A549 treated with Mapracorat at 1 μM for 4 hours (cell line): ENCODE data around the gene SMIM1. TPM values are rescaled to one million over a fixed set of nuclear protein-coding genes. Genes with fewer than 3 reads are reported as not detected.

ENCODE experiments used
- total RNA-seq: library from RNA; stranded (reverse); fragments of 200-300 nt; extraction: Qiagen RNA extraction; gene quantifications from 5 replicates; pipeline ENCODE4 v1.2.3, GENCODE V29; 2022

SMIM1 gene, protein sequence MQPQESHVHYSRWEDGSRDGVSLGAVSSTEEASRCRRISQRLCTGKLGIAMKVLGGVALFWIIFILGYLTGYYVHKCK
- 0.52 to 2.6 TPM (median 1.4 TPM) in 5 replicates for total RNA-seq

DNA sequence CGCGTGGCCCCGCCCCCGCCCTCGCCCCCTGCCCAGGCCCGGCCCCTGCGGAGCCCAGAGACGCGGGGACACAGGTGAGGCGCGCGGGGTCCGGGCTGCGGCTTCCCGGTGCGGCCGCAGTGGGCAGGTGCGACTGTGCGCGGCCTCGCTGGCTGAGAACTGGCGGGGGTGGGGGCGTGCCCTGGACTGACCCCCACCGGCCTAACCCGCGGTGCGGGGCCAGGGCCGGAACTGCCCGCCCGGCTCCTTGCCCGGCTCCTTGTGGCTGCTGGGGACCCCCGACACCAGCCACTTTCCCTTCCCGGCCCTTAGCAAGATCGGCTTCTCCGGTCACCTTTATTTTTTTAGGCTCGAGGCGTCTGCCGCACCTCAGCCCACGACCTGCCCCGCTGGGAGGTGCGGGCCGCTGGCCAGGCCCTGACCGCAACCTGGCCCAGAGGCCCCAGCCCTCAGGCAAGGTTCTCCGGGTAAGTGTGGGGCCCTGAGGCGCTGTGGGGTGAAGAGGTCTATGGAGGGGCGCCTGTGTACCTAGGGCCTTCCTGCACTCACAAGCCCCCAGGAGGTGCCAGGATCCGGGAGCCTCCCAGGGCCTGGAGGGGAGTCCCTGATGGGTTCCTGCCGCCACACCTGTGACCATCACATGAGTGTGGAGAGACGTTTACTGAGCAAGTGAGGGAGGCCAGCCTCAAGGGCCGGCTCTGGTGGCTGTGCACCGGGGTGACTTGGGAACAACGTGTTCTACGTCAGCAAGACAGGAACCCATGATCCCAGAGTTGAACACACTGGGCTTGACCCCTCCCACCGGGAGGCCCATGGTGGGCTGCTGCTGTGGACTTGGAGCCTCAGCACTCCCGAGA lies at the start of gene SMIM1:
Gene SMIM1 (plus strand): TSS at position 35 of the 857 bp plus-strand sequence. CDS start 2,625 bp downstream, outside the sequence.

DNA sequence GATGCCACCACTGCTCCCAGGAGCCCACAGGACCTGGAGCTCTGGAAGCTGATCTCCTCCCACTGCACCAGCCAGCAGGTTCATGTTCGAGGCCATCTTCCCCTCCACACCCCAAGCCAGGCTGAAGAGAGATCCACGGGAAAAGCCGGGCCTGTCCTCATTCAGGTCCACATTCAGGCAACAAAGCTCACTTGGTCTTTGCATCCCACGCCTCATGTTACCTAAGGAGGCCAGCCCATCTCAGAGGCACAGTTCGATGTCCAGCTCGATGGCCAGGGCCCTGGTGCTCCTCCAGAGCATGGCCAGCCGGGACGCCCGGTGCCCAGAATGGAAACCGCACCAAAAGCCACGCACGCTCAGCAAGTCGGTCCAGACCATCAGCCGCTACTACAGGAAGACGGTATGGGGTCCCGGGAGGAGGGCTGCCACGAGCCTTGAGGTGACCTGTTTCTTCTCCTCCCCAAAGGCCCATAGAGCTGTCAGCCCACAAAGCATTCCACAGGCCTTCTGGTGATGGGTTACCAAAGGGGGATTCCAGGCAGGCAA lies 20.1 kb upstream of the SMIM1 start, which contains the start of gene CCDC27:
Gene CCDC27 (plus strand): TSS at position 51 of the 546 bp plus-strand sequence. CDS start 32 bp downstream, at position 83.

DNA sequence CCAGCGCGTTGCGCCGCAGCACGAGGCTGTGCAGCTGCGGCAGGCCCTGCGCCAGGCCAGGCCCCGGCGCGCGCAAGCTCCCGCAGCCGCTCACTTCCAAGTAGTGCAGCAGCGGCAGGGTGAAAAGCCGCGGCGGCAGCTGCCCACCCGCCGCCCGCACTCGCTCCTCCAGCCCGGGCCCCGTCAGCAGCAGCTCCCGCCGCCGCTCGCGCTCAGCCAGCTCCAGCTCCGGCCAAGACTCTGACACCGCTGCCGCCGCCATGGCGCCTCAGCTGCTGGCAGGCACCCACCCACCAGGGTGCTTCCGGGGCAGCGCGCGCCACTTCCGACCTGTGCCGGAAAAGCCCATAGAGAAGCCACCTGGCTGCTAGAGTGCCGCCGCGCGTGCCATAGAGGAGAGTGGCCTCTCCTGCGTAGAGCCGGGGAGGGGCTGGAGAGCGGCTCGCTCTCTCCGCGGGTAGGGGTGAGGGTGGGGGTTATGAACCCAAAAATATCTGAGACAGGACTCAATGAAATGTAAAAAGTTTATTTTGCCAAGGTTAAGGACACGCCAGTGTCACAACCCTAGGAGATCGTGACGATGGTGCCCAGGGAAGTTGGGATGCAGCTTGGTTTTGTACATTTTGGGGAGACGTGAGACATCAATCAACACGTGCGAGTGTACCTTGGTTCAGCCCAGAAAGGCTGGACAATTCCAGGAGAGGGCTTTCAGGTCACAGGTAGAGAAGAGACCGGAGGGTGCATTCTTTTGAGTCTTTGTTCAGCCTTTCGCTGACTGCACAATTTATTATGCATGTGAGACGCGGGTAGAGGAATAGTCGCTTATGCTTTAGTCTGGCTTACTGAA lies 23.9 kb downstream of the SMIM1 start, which contains the start of gene LRRC47:
Gene LRRC47 (minus strand): TSS at position 284 of the 847 bp plus-strand sequence. CDS start 22 bp downstream, at position 262.

Other genes starting within 250 kb of the SMIM1 start
- gene MEGF6, start 161.2 kb upstream of the SMIM1 start, total RNA-seq, result 6.8 to 11.8 TPM (median 8.4 TPM) in 5 replicates
- 25.6 to 30.8 TPM (median 29.0 TPM) in 5 replicates for gene TPRG1L, start 147.7 kb upstream of the SMIM1 start, total RNA-seq
- gene WRAP73, start 122.6 kb upstream of the SMIM1 start, total RNA-seq, result 16.5 to 20.7 TPM (median 18.8 TPM) in 5 replicates
- gene TP73, start 120.2 kb upstream of the SMIM1 start, total RNA-seq, result 0.59 to 0.87 TPM (median 0.75 TPM) in 5 replicates
- not detected in 5 replicates for gene CCDC27, start 20.3 kb upstream of the SMIM1 start, total RNA-seq
- gene LRRC47, start 23.7 kb downstream of the SMIM1 start, total RNA-seq, result 31.0 to 34.2 TPM (median 33.2 TPM) in 5 replicates
- gene CEP104, start 84.5 kb downstream of the SMIM1 start, total RNA-seq, result 13.9 to 17.3 TPM (median 15.1 TPM) in 5 replicates
- 2.4 to 4.4 TPM (median 3.8 TPM) in 5 replicates for gene DFFB, start 84.7 kb downstream of the SMIM1 start, total RNA-seq
- gene C1orf174, start 127.5 kb downstream of the SMIM1 start, total RNA-seq, result 21.0 to 25.6 TPM (median 24.7 TPM) in 5 replicates